LoVo (cell line): ENCODE results near the gene MYO3B.
A peak's percentile ranks its signal among the peaks of the same experiment; 100 is the strongest.
"Not testable (repeated sequence)": the region's sequence is repeated elsewhere in the genome, so short reads cannot be mapped to it uniquely, and the experiment has no call there.

Experiments used
- DNase-seq: peaks from one replicate; pipeline ENCODE4 v3.0.0-alpha.2; 2016; ENCODE audit warnings: low spot score

Gene MYO3B

DNA sequence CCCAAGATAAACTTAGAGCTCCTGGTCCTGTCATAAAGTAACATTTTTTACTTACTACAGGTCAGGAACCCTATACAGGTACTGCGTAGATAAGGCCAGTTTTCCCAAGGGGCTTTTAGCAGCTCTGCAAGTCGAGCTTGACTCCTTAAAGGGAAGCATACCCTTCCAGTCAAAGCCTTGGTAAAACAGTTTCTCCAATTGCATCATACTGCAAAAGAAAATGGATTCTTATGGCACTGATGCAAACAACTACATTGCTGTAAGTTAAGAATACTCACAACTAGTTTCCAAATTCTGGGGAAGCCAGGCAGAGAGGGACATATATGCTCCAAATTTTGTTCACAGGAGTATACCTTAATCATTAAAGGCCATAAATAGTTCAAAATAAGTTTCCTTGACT is 31.0 kb downstream of the MYO3B start:
- DNase-seq: no peak

GRCh38 chr2:170212625-170213280 is 34.8 kb downstream of the MYO3B start:
- no peak for DNase-seq

GRCh38 chr2:170213281-170213625 is 35.3 kb downstream of the MYO3B start:
- not testable (repeated sequence) for DNase-seq

- DNase-seq: no peak
Observed at GRCh38 chr2:170213651-170214050, 35.7 kb downstream of the MYO3B start.

- DNase-seq: no peak
Observed at GRCh38 chr2:170214309-170214948, 36.5 kb downstream of the MYO3B start.

- no peak for DNase-seq
Observed at GRCh38 chr2:170215021-170215420, 37.1 kb downstream of the MYO3B start.

GRCh38 chr2:170216428-170216827 is 38.5 kb downstream of the MYO3B start:
- DNase-seq: no peak

- no peak for DNase-seq
Observed at GRCh38 chr2:170216981-170217380, 39.0 kb downstream of the MYO3B start.

DNA sequence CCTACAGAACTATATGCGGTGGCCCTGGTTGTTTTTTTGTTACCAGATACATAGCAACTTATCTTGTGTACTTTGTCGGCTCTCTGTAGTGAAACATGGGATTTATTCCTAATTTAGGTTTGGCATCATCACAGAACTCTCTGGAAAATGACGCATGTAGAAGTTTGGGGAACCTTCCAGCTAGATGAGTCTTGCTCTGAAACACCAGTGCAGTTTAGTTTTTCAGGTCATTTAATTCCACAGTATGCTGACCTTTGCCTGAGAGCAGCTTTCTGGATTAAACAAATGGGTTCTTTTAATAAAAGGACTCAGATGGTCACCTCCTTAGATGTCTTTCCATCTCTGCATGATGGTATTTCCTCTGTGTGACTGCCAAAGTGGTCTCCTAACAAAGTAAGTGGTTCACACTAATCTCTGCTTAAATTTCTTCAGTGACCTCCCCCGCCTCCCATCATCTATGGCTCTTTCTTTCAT is 39.9 kb downstream of the MYO3B start:
- no peak for DNase-seq

DNA sequence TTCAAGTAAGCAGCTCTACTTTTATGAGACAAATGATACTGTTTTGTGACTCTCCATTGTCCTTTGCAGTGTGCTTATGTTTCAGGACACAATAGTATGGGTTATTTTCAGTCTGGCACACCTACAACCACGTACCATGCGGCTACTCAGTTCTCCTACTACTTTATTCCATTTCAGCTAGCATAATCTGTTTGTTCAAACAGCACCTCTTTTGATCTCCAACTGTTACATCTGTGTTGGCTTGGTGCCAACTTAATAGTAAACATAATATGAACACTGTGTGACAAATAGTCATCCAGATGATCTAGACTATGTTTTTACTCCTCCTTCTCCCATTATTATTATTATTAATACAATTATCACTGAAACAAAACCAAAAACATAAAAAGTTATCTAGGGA is 40.5 kb downstream of the MYO3B start:
- DNase-seq: no peak

GRCh38 chr2:170218931-170219330 is 41.0 kb downstream of the MYO3B start:
- DNase-seq: no peak

DNA sequence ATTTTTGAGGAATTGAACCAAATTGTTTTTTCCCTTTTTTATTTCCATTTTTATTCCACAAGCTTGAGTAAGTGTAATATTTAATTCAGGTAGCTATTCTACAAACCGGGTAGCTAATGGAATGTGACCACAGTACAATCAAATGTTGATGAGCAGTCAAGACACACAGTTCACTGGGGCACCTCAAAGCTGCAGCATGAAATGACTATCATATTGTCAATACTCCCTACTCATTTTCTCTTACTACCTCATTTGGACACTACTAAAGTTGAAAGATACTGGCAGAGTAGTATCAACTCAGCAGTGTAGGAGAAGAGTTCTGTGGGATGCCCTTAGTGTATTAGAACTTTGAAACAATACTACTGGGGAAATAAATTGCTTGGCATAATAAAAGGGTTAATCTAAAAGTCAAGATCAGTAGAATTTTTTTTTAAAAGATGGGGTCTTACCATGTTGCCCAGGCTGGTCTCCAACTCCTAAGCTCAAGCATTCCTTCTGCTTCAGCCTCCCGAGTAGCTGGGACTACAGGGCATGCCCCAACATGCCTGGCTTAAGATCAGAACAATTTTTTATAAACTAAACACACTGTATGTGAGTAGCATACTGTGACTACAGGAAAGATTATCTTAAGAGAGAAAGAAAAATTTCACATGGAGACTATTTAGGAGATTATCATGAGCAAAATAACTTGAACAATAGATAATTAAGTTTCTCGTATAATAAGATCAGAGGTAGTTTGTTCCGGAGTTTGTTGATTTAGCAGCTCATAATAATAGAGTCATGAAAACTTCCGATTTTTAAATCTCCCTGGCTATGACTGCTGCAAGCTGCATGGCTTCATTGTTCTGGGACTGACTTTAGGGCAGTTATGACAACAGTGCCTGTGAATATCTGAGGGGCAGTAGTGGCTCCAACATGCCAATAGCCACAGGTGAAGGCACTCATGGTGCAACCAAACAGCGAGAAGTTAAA is 43.7 kb downstream of the MYO3B start:
- peak; percentile 12 for DNase-seq

GRCh38 chr2:170222298-170222697 is 44.4 kb downstream of the MYO3B start:
- no peak for DNase-seq

- no peak for DNase-seq
Observed at GRCh38 chr2:170222842-170223241, 44.9 kb downstream of the MYO3B start.

- DNase-seq: no peak
Observed at GRCh38 chr2:170224692-170225294, 46.8 kb downstream of the MYO3B start.

GRCh38 chr2:170226216-170226615 is 48.3 kb downstream of the MYO3B start:
- no peak for DNase-seq

DNA sequence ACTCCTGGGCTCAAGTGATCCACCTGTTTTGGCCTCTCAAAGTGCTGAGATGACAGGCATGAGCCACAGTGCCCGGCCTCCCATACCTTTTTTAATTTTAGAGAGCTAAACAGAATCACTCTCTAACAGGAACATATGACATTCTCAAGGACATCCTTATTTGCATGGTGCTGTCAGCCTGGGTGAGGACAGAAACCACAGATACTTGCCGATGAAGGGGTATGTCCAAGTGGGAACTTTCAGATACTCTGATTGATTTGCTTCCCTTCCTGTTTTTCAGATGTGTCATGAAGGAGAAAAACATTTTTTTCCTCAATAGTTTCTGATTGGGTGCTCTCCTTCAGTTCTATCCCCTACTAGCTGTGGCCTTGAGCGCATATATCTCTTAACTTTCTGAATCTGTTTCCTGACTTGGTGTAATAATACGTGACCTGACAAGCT is 49.6 kb downstream of the MYO3B start:
- no peak for DNase-seq

DNA sequence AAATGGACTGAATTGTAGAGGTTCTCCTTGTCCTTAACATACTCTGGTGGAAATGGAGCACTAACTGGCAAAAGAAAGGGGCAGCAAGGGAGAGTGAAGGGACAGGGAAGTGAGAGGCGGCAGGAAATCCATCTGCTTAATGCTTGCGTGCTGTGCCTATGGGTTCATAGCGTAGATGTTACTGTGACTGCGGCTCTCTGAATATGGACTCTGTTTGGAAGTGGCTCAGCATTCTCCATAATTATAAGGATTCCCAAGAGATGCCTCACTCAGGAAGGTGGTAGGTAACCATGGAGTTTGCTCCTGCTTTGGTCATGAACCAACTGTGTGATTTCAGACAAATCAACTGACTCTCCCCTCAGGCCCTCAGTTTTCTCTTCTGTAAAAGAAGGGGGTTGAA is 50.0 kb downstream of the MYO3B start:
- no peak for DNase-seq

GRCh38 chr2:170228429-170228828 is 50.5 kb downstream of the MYO3B start:
- DNase-seq: no peak

DNA sequence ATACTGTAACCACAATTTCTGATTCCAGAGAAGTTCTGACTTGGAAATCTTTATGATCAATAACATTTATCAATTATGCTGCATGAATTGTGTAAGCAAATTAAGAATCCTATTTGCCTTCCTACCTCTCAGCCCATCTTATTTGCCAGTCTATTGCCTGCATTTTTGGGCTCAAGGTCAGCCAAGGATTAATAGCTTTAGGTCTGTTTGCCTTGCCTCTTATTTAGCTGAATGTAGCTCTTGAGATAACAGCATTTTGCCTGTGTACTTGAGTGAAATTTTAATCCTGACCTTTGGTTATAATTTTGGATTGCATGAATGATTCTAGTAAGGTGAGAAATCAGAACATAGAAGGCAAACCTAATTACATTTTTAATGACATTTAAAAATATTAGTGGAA is 51.2 kb downstream of the MYO3B start:
- DNase-seq: no peak

DNA sequence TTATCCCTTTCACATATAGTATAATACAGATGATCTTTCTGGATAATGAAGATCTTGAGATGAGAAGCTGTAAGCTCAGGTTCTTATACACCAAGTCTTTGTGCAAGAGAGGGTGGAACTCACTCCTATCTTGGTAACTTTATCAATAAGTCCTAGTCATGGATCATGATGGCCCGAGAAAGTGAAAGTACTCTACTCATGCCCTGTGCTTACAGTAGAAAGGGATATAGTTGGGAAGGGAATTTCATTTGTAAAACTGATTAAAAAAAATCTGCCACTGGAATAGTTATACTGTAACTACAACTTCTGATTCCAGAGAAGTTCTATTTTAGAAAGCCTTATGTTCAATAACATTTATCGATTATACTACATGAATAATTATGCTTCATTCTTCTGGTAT is 51.8 kb downstream of the MYO3B start:
- no peak for DNase-seq
